ENCODE data around the gene TPCN2.
"Not testable (repeated sequence)": the region's sequence is repeated elsewhere in the genome, so short reads cannot be mapped to it uniquely, and the experiment has no call there.

TPCN2 gene

DNA sequence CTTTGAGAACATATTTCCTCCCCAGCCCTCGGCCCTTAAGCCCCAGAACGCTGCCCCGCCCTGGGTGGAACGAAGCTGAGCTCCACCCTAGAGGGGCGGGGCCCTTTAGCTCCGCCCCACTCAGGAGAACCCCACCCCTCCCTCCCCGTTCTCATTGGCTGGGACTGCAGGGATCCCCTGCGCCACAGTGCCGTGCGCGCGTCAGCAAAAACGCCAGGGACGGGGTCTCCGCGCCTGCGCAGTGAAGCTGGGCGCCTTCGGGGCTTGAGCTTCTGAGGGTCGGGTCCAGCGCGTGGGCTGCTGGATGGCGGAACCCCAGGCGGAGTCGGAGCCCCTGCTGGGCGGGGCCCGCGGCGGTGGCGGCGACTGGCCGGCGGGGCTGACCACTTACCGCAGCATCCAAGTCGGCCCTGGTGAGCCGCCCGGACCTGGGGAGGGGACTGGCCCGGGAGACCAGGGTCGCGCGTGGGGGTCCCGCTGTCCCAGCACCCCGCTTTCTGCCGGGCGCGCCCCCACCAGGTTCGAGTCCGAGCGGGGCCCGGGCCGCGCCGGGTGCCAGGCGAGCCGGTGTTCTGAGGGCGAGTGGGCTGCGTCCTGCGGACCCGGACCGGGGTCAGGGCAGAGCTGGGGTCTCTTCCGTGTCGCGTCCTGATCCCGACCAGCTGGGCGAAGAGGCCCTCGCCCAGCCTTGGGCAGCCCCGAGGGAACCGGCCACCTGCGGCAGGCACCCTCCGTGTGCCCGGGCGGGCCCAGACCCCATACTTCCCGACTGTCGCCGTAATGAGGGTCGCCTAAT, at the start of gene TPCN2:
Gene TPCN2 (plus strand): TSS at position 239 of the 796 bp plus-strand sequence. CDS start 66 bp downstream, at position 305.
- DNase-seq (ENCODE audit: low read depth): peak; percentile 85

DNA sequence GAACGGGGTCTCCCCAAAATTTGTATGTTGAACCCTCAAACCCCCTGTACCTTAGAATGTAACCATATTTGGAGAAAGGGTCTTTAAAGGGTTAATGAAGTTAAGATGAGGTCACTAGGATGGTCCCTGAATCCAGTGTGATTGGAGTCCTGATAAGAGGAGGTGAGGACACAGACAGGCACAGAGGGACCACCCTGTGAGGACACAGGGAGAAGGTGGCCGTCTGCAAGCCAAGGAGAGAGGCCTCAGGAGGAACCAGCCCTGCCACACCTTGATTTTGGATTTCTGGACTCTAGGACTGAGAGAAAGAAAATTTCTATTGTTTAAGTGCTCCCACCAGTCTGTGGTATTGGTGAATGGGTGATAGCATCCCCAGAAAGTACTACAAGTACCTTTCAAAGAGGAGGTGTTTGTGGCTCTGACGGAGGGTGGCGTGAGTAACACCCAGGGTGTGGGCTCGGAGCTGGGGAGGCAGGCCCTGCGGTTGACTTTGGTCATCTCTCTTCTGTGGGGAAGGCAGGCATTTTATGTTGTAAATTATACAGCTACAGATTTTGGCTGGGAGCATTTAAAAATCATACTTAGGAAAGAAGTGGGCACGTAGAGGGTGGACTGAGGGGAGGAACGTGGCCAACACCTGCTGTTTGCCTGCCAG, 49.5 kb upstream of the TPCN2 start:
- DNase-seq (ENCODE audit: low read depth): no peak

DNA sequence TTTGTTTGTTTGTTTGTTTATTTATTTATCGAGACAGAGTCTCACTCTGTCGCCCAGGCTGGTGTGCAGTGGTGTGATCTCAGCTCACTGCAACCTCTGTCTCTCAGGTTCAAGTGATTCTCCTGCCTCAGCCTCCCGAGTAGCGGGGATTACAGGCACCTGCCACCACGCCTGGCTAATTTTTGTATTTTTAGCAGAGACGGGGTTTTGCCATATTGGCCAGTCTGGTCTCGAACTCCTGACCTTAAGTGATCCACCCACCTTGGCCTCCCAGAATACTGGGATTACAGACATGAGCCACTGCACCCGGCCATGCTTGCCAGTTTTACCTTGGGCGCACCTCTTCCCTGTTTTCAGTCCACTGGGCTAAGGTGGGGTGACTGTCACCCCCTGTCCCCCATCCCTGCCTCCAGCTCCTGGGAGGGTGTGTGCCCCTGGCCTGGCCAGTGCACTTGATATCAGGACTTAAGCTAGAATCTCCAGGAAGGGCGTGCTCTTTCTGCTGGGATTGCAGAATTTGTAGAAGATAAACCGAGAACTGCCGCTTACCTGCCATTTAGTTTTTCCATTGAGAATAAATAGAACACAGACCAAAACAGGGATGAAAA, 48.9 kb upstream of the TPCN2 start:
- DNase-seq (ENCODE audit: low read depth): not testable (repeated sequence)

DNA sequence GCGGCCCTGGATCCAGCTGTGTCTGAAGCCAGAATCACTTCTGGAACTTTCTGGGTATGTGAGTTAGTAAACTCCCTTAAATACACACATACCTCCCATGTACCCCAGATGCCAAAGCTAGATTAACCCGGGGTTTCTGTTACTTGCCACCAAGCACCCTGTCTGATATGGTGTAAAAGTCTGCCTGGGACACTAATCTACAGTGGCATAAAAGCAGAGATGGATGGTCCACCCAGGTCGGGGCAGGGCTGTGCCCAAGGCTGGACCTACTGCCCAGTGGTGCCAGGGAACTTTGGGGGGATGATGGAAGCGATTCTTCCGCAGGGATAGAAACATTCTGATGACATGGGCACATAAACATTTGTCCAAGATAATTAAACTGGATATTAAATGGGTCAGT, 48.3 kb upstream of the TPCN2 start:
- DNase-seq (ENCODE audit: low read depth): no peak

DNA sequence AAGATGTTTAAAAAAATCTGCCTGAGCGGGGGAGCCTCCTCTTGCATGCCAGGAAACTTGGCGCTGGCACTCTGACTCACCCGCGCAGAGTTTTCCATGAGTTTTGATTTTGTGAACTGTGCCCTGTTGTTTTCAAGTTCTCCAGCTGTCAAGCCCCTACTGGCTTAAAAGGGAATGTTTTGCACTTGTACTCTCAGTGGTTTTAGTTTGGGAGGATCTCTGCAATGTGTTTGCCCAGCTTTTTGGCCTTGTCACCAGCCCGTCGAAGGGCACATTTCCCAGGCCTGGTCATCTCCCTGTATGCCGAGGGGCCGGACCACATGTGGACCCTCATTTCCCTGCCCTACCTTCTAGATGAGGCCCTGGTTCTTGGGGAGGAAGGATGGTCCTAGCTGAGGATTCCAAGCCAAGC, 47.9 kb upstream of the TPCN2 start:
- no peak for DNase-seq (ENCODE audit: low read depth)

DNA sequence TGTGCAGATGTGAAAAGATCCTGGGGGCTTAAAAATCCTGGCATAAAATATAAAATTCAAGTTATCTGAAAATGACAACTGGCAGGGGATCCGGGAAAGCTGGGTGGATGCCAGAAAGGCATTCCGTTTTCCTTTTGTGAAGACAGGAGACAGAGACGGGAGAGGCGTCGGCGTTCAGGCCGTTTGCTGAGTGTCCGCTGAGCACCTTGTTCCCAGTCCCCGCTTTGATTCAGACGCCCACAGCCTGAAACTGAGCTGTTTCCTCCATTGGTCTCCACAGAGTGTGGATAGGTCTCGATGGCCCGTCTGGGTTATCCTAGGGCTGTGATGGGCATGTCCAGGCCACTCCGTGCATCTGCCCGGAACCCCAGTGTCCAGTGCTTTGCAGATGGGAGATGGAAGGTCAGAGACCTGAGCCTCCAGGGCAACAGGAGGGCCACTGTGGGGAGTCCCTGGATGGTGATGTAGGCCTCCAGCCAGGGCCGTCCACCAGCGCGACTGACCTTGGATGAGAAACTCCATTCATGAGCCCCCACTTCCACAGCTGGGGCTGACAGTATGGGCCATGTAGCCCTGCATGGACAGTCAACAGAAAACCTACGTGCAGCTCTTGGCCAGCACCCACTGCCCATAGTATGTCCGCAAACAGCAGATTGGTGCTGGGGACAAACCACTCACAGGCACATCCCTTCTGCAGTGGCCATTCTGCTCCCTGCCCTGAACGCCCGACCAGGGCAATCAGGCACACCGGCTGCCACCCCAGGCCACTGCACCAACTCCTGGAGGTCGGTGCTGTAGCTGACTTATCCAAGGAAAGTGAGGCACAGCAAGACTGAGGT, 47.3 kb upstream of the TPCN2 start:
- no peak for DNase-seq (ENCODE audit: low read depth)

DNA sequence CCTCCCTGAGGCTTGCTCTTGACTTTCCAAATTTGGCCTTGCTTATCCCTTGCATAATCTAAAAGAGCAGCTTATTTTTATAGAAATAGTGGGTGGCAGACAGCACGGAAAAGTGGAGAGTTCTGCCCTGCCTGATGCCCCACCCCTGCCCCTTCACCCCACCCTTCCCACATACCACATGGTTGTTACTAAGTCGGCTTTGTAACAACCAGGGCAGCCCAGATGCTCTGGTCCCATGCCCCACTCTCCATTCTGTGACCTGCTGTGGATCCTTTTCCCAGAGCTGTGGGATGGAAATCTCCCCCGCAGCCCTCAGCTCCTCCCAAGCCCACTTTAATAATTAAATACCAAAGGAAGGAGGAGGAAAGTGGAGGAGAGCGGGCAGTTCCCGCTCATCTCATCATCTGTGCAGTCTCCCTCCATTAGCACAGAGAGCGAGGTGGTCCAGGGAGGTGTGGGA, 46.6 kb upstream of the TPCN2 start:
- no peak for DNase-seq (ENCODE audit: low read depth)

DNA sequence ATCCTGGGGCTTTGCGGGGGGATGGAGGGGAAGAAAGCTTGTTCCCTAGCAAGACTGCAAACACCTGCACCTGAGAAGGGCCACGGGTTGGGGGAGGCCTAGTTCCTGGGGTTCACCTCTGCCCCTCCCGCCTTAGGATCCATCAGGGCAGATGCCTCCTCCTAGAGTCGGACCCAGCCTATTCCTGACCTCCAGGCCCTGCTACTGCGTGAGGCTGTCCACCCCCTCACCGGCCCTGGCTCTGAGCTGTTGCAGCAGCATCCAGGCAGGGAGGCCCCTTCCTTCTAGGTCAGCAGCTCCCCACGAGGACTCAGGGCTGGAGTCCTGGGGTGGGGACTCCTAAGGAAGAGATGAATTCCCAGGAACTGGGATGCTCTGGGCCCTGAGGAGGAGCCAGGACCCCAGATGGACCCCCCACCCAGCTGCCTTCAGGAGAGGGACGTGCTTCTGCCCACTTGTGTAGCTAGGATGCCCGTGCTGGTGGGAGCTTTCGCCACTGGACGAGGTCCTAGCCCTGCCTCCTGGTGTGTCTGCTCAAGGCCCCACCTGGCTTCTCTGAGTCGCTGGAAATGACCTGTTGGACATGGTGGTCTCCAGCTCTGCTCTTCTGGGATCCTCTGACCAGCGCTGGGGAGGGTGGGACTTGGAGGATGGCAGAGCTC, 46.0 kb upstream of the TPCN2 start:
- no peak for DNase-seq (ENCODE audit: low read depth)

DNA sequence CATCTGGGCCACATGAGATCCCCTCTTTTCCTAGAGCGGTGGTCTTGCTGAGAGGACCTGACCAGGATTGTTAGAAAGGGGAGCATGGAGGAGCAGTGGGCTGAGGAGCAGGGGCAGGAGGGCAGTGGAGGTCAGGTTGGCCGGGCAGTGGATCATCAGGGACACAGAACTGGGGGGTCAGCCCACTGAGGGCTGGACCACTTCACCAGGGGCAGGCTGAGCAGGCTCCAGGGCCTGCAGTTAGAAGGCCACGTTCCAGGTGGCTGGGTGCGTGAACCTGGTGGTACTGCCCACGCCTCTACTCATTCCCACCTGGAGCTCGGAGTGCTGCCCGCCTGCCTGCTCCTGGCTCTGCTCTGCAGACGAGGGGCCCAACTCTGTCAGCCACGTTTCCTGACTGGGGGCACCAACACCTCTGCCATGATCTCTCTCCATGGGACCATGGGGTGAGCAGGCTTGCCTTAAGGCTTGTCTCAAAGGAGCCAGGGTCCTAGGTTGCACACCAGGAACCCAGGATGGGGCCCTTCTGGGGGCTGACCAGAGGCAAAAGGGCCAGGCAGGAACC, 45.3 kb upstream of the TPCN2 start:
- DNase-seq (ENCODE audit: low read depth): no peak

DNA sequence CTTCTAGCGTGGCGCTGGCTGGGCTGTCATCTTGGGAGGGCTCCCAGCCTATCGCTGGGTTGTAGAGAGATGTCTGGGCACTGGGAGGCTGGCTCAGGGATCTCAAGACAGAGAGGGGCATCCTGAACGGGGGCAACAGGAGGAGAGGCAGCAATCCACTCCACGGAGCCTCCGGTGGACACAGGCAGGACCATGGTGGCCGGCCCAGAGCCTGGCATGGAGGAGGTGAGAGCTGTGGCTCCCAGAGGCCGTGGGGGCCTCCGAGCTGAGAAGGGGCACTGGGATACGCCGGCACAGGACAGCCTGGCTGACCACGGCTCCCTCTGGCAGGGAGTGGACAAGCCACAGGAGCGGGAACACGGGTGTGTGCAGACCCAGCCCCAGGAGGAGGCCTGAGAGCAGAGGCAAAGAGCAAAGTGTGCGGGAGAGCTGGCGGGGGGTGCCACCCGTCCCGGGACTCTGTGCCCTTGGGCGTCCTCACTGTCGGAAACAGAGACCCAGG, 44.8 kb upstream of the TPCN2 start:
- DNase-seq (ENCODE audit: low read depth): no peak

DNA sequence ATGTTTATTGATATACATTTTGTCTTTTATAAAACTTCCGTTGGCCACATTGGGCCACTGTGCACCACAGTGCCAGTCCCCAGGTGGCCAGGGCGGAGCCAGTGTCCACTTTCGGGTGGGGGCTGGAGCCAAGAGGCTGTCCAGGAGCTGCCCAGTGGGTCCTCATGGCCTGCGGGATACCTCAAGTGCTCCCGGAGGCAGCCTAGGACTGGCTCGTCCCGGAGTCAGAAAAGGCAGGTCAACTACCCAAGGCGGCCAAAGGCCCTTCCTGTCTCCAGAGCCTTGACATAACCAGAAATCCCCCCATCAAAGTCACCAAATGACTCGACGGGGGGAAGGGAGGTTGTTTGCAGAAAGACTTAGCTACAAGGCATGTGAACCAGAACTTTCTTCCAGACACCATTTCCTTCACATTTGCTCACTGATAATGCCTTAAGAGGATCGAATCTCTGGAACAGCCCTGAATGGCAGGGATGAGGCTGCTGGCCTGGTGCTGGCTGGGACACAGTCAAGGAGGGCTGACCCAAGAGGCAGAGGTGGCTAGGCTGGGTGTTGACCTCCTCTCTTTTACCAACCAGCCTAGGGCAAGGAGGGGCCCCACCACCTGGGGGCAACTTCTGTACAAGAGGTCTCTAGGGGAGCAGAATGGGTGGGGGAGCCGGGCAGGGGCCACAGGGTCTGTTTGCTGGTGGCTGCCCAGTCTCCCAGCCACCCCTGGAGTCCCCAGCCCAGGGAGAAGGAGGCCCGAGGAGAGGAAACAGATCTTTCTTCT, 44.1 kb upstream of the TPCN2 start:
- no peak for DNase-seq (ENCODE audit: low read depth)

DNA sequence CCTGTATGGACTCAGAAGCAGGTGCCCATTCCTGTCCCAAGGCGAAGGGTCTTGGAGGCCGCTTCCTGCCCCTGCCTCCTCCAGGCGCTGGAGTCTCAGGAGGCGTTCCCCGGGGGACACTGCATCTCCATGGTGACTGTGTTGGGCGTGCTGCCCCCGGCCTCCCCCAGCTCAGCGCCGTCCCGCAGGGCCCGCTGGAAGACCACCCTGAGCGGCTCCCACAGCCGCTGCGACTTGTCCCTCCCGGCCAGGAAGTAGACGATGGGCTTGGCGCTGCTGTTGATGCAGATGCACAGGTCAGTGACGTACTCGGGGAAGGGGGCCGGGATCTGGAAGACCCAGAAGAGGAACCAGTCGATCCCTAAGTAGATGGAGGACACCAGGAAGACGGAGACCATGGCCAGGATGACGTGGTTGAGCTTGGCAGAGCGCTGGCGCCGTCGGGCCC, 43.5 kb upstream of the TPCN2 start:
- no peak for DNase-seq (ENCODE audit: low read depth)

DNA sequence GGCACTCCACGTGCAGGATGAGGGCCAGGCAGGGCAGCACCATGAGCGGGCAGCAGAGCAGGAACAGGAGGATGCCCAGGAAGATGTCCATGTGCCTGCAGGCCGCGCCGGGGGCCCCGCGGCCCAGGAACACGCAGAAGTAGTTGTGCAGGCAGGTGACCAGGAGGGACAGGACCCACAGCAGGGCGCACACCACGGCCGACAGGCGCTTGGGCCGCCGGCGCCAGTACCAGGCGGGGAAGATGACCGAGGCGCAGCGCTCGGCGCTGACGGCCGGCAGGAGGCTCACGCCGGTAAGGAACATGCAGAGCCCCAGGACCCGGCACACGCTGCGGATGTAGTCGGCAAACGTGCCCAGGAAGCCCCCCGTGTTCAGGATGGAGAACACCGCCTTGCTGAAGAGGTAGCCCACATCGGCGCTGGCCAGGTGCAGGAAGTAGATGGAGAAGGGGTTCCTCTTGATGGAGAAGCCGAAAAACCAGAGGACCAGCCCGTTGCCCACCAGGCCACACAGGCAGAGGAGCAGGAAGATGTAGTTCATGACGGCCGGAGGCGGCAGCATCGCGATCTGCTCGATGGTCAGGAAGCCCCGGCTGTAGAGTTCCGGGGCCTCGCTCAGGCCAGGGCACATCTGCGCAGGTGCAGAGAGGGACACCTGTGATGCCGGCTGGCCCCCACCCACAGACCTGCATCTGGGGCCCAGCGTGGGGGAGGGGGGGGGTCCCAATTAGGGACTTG, 42.9 kb upstream of the TPCN2 start:
- DNase-seq (ENCODE audit: low read depth): no peak

DNA sequence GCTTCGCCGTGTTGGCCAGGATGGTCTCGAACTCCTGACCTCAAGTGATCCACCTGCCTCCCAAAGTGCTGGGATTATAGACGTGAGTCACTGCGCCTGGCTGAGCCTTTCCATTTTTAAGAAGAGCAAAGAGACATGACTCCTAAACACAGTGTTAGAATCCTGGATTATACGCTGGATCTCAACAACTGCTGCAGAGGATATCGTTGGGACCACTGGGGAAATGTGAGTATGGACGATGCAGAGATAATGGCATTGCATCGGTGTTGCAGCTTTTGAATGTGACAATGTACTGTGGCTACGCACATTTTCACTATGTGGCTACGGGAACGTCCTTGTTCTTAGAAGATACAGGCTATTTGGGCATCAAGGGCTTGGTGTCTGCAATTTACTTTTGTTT, 41.9 kb upstream of the TPCN2 start:
- DNase-seq (ENCODE audit: low read depth): no peak

DNA sequence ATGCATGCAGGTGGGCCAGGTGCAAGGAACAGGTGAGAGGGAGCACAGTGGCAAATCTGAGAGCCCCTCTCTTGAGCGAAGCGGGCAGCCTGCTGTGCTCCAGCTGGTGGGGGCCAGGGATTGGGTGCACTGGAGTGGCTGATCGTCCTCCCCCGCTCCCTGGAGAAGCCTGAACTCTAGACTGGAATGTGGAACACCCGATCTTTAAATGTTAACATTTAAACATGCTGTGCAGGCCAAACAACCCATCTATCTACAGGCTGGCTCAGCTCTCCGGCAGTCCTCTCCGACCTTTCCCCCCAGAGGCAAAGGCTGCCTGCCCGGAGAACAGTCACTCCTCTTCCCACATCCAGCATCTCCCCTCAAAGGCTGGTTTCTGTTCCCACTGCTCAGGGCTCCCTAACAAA, 40.8 kb upstream of the TPCN2 start:
- no peak for DNase-seq (ENCODE audit: low read depth)

DNA sequence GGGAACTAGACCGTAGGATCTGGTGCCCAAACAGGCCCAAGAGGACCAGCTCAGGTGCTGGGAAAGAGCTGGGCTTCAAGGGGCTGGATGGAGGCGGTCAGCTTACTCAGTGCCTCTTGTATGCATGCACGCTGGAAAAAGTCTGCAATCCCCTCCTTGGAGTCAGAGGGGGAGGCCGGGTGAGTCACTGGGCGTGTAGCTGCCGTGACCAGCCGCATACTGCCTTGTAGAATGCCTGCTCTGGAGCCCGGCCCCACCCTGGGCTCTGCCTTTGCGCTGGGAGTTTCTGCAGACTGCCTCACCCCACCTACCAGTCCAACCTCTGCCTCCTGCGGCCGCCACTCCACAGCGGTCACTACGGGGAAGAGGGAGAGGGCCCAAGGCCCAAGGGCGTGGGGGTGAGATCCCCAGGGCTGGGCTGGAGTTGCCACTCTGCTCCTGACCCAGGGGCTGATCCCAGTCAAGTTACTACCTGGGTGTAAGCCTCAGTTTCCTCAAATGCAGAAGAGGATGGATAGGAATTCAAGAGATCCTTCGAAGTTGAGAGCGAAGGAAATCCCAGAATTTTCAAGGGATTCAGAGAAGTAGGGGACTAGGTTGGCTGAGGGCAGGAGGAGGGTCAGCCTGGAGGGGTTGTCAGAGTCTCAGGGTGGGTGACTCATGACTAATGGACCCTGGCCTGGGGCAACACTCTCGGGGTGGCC, 39.8 kb upstream of the TPCN2 start:
- DNase-seq (ENCODE audit: low read depth): no peak

DNA sequence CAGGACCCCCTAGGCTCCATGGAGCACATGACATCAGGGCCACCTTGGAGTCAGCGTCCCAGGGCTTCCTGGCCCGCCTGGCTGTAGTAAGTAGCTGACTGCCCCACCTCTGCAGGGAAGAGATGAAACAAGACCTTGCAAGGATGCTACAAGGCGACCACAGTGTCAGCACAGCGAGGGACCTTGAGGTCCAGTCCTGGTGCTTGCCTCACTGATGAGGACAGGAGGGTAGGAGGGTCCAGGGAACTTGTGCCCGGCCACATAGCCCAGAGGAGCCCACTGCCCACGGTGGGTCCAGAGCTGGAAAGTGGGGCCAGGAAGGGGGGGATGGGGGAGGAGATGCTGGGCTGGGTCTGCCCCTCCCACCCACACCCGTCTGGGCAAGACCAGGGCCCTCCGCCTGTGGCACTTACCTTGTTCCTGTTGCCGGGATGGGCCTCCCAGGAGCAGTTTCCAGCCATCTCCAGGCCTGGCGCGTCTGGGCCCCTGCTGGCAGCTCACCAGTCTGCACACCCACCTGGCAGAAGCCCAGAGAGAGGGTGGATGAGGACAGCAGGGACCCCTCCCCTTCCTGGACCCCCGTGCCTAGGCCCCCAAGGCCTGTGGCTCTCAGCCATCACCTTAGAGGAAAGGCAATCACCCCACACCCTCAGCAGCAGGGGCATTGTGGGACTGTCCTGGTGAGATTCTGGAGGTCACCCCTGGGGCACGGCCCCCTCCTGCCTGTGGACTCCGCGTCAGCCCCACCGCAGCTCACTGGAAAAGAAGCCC, 39.1 kb upstream of the TPCN2 start:
- DNase-seq (ENCODE audit: low read depth): no peak

DNA sequence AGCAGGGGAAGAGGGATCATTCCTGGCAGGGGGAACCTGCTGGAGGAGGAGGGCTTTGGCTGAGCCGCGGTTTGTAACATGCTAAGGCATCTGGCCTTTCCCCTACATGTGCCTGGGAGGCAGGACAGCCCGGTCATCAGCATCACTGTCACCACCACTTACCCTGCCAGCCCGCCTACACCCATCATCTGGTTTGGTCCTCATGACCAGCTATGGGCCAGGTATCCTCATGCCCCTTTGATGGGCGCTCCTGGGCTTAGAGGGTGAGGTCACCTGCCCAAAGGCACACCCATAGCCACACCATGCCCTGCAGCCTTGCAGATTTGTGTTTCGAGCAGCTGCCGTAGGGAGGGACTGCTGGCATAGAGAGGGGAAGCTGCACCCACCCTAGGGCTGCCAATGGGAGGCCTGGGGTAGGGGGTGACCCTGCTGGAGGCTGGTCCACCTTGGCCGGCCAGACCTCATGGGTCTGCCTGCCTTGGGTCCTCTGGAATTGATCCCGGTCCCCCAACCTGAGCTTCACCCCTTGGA, 38.3 kb upstream of the TPCN2 start:
- DNase-seq (ENCODE audit: low read depth): no peak
